BJ (cell line): ENCODE data around the gene TYSND1. TPM values are rescaled to one million over a fixed set of nuclear protein-coding genes. Genes with fewer than 3 reads are reported as not detected.

Experiments used
- CTCF ChIA-PET: fragments of 350-600 bp; formaldehyde crosslinking; extraction: SDS; loops from one replicate; lab custom pipeline; 2021; ENCODE audit warnings: antibody characterized with exemption, inconsistent platforms; lab: Yijun Ruan, JAX
- POLR2A ChIA-PET: fragments of 300-600 bp; sonication (Branson Sonifier 250); formaldehyde crosslinking; extraction: SDS; loops from one replicate; lab custom pipeline; 2021; ENCODE audit warnings: antibody characterized with exemption; lab: Charles Lee
- DNase-seq: peaks from one replicate; pipeline ENCODE4 v3.0.0-alpha.2; 2011; ENCODE audit warnings: low read depth
- H3K27me3 ChIP-seq: 2 replicates; pipeline ENCODE4 v1.6.0; 2011; ENCODE audit warnings: low read length; ENCODE audit not compliant: control insufficient read depth, insufficient read depth
- H3K36me3 ChIP-seq: 2 replicates; pipeline ENCODE4 v1.5.1; 2011; ENCODE audit warnings: low read length; ENCODE audit not compliant: control insufficient read depth, insufficient read depth
- H3K4me3 ChIP-seq: 2 replicates; pipeline ENCODE4 v1.5.1; 2011; ENCODE audit warnings: low read depth, mild to moderate bottlenecking, control low read depth, low read length
- polyA plus RNA-seq: library from polyadenylated mRNA; depleted of rRNA; stranded (reverse); fragments of >200 nt; gene quantifications from 2 replicates; pipeline ENCODE4 v1.2.3, GENCODE V29; 2011
- TF ChIP-seq, protein P1 (sequence below): IDR thresholded peaks from 2 replicates; pipeline ENCODE4 v1.5.1; 2011; ENCODE audit warnings: low read depth, mild to moderate bottlenecking, control low read depth, inconsistent platforms, low read length, moderate library complexity; ENCODE audit not compliant: insufficient read depth

The TYSND1 gene
- polyA plus RNA-seq, 1 experiment, result 5.3 TPM

DNA sequence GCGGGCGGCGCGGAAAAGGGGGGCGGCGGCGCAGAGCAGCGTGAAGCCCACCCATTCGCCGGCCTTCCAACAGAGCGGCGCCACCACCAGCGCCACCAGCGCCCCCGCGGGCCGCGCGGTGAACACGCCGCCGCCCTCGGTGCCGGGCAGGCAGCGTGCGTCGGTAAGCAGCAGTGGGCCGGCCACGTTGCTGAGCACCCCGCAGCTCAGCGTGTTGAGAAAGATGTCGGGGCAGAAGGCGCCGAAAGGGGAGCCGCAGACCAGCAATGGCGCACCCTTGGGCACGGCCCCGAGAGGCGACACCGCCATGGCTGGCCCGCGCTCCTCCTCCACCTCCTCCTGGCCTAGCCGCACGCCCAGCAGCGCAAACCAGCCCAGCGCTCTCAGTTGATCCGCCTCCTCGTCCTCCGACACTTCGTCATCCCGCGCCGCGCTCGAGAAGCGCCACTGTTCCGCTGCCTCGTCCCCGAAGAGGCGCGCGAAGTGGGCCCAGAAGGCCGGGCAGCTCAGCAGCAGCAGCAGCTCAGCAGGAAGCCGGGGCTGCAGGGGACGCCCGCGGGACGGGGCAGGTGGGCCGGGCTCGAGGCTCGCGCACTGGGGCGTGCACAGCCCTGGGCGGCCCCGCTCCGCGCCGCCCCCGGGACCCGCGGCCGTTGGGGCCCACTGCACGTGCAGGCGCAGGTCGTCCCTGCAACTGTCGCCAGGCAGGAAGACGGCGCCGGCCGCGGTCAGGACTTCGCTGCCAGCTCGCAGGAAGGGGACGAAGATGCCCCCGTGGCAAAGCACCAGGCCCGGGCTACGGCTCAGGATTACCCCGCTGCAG, 623 bp downstream of the TYSND1 start:
- no peak for DNase-seq
- Histone ChIP-seq H3K27me3 (no peaks in the 10 kb centered on the region), H3K4me3 (peak overlapping the region; percentile 51), H3K36me3 (peaks cover 5% of the 10 kb centered on the region)
- TF ChIP-seq, protein P1, sequence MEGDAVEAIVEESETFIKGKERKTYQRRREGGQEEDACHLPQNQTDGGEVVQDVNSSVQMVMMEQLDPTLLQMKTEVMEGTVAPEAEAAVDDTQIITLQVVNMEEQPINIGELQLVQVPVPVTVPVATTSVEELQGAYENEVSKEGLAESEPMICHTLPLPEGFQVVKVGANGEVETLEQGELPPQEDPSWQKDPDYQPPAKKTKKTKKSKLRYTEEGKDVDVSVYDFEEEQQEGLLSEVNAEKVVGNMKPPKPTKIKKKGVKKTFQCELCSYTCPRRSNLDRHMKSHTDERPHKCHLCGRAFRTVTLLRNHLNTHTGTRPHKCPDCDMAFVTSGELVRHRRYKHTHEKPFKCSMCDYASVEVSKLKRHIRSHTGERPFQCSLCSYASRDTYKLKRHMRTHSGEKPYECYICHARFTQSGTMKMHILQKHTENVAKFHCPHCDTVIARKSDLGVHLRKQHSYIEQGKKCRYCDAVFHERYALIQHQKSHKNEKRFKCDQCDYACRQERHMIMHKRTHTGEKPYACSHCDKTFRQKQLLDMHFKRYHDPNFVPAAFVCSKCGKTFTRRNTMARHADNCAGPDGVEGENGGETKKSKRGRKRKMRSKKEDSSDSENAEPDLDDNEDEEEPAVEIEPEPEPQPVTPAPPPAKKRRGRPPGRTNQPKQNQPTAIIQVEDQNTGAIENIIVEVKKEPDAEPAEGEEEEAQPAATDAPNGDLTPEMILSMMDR, result peak; percentile 20
- CTCF ChIA-PET, result interaction anchor here (0.6 to 5.5 kb wide), 44 partner anchors 10 to 1929 kb away, joined by 3 to 46 read pairs (median 4); partner anchors contain the start of genes AIFM2, PPA1 and SAR1A
- POLR2A ChIA-PET, result interaction anchor here (0.6 to 1.8 kb wide), 4 partner anchors 9 to 260 kb away, joined by 3 to 9 read pairs (median 4); partner anchors contain the start of gene SAR1A

DNA sequence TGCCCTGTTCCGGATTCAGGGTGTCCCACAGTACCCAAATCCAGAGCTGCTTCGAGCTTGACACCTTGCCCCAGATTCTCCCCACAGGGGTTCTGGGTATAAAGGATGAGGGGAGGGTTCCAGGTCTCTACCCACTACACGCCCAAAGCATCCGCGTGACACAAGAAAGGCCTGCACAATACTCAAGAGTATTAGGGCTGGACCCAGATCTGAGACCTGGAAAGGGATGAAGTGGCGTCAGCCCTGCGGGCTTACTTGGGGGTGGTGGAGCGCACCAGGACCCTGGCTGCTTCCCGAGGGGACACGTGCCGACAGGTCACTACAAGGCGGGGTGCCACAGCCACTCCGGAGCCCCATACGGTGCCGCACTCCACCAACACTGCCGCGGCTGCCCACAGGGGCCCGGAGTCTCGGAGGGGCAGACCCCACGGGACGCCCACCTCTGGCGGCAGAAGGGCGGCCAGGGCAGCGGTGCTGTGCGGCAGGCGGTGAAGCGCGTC, 1.3 kb downstream of the TYSND1 start:
- POLR2A ChIA-PET, result no interaction called here
- no peak for DNase-seq

DNA sequence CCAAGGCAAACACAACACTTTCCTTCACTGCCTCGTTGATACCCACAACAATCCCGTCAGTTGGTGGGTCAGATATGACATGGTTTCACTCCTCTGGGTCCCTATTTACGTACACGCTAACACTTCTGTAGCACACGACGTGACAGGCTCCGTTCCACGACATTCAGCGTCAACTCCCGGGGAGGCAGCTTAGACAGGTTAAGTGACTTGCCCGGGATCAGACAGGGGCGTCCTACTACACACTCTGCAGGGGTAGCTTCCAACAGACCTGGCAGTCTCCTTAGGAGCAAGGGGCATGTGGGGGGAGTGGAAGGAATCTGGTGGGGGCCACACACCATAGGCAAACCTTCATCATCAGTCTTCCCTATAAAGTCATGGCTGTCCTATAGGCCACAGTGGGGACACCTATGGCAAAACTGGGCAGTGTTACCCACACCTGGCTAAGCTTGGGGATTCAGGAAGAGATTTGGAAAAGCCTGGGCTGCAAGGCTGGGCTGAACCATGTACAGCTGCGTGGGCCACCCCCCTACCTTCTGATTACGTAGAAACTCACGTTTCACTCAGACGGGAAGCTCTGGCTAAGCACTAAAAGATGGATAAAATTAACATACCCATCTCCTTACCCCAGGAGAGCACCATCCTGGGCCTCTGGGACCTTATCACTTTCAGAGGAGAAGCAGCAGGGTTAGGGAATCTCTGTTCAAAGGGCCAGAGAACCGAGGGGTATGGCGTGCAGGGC, 2.0 kb downstream of the TYSND1 start:
- no peak for DNase-seq
- ChIA-PET POLR2A (no interaction called here), CTCF (interaction anchor here (0.6 to 5.5 kb wide), 10 partner anchors 9 to 127 kb away, joined by 3 to 46 read pairs (median 3); partner anchors contain the start of gene AIFM2)

More for the DNA sequence above, 1.3 kb downstream of the TYSND1 start:
- CTCF ChIA-PET, result interaction anchor here (0.6 to 5.5 kb wide), 12 partner anchors 10 to 261 kb away, joined by 3 to 46 read pairs (median 4); partner anchors contain the start of gene AIFM2
- TF ChIP-seq, protein P1, result no peak
- peak overlapping the region; percentile 51 for H3K4me3 ChIP-seq
- no peaks in the 10 kb centered on the region for H3K27me3 ChIP-seq
- H3K36me3 ChIP-seq, result peaks cover 5% of the 10 kb centered on the region

DNA sequence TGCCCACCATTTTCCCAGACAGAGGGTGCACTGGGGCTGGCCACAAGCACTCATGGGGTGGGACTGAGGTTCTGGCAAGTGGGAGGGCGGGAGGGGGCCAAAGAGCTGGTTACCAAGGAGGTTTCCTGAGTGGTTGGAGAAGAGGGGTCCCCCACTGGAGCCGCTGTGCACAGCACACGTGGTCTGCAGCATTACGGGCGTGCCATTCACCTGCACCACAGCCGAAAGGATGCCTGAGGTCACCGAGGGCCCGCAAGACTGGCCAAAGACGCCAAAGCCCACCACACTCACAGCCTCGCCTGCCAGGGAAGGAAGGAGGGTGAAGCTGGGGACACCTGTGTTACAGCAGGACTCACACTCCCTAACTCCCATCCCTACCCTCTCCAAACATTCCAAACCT, 3.9 kb downstream of the TYSND1 start:
- TF ChIP-seq, protein P1, result no peak
- Histone ChIP-seq H3K4me3 (no peak overlapping the region), H3K36me3 (peaks cover 2% of the 10 kb centered on the region), H3K27me3 (no peaks in the 10 kb centered on the region)
- ChIA-PET POLR2A (no interaction called here), CTCF (interaction anchor here (1.1 to 1.2 kb wide), 2 partner anchors 55 to 245 kb away, joined by 3 read pairs; no protein-coding TSS in a partner anchor)
- DNase-seq, result no peak

More for the DNA sequence above, 2.0 kb downstream of the TYSND1 start:
- H3K4me3 ChIP-seq, result no peak overlapping the region
- H3K27me3 ChIP-seq, result no peaks in the 10 kb centered on the region
- peaks cover 3% of the 10 kb centered on the region; the same call in 1 of the 2 replicates for H3K36me3 ChIP-seq
- TF ChIP-seq, protein P1, result no peak
